Measurements from ENCODE around the gene H2AZ2.

Gene H2AZ2

GRCh38 chr7:44783407-44783806, 64.5 kb downstream of the H2AZ2 start:
- TF ChIP-seq, protein P1, sequence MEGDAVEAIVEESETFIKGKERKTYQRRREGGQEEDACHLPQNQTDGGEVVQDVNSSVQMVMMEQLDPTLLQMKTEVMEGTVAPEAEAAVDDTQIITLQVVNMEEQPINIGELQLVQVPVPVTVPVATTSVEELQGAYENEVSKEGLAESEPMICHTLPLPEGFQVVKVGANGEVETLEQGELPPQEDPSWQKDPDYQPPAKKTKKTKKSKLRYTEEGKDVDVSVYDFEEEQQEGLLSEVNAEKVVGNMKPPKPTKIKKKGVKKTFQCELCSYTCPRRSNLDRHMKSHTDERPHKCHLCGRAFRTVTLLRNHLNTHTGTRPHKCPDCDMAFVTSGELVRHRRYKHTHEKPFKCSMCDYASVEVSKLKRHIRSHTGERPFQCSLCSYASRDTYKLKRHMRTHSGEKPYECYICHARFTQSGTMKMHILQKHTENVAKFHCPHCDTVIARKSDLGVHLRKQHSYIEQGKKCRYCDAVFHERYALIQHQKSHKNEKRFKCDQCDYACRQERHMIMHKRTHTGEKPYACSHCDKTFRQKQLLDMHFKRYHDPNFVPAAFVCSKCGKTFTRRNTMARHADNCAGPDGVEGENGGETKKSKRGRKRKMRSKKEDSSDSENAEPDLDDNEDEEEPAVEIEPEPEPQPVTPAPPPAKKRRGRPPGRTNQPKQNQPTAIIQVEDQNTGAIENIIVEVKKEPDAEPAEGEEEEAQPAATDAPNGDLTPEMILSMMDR (IDR thresholded peaks at IDR 0.05; ENCODE audit: low read depth, low read length, missing control alignments), result no peak
- in situ Hi-C loops (cut with HindIII; ENCODE audit: low sequenced_read_pairs), result no loop called here
- H3K4me3 ChIP-seq (ENCODE audit: low read depth, low read length), result no peak overlapping the region
- no peak for DNase-seq (ENCODE audit: low read depth)

- in situ Hi-C loops (cut with HindIII; ENCODE audit: low sequenced_read_pairs), result no loop called here
- no peak for DNase-seq (ENCODE audit: low read depth)
- TF ChIP-seq, protein P1 (IDR thresholded peaks at IDR 0.05; ENCODE audit: low read depth, low read length, missing control alignments), result no peak
- H3K4me3 ChIP-seq (ENCODE audit: low read depth, low read length), result no peak overlapping the region
Measured at GRCh38 chr7:44782460-44782859, 65.4 kb downstream of the H2AZ2 start.

Measured in astrocyte of the cerebellum (primary cell).